Femur (tissue), 1 donor: ENCODE measurements around the gene SOCS4.

Experiments used
- DNase-seq: peaks from one replicate; pipeline ENCODE4 v3.0.0-alpha.2; 2017

SOCS4 gene

GRCh38 chr14:55092341-55092740 lies 65.3 kb downstream of the SOCS4 start:
- DNase-seq, result no peak

- no peak for DNase-seq
Measured at GRCh38 chr14:55094292-55095157, 67.5 kb downstream of the SOCS4 start.

GRCh38 chr14:55097881-55098560 lies 71.0 kb downstream of the SOCS4 start:
- no peak for DNase-seq

GRCh38 chr14:55098561-55098898 lies 71.5 kb downstream of the SOCS4 start:
- no peak for DNase-seq
